ENCODE results near the gene GOLGA3. TPM values are rescaled to one million over a fixed set of nuclear protein-coding genes. Genes with fewer than 3 reads are reported as not detected.

The GOLGA3 gene
- total and polyA plus RNA-seq, 9 of the 15 experiments (the other 6 are each of a cell fraction or from before 2014, with no cell fraction given) = 1.9 to 48.1 (median 18.4) TPM

- TF ChIP-seq ARID4B (CRISPR knock-in tag; IDR thresholded peaks at IDR 0.05) (peak; percentile 85), ZNF384 (IDR thresholded peaks at IDR 0.05; ENCODE audit: low read depth, low read length) (peak; percentile 34; the same call in 1 of the 2 replicates), SPI1 (IDR thresholded peaks at IDR 0.05; ENCODE audit: borderline replicate concordance, low read depth, low read length) (0 out of 2 replicates have a peak, but pooled peaks have one; percentile 30), AFF1 (IDR thresholded peaks at IDR 0.05; ENCODE audit: low read depth in 1 of 2, partially characterized antibody in 2 of 2) (peak; percentile 42 to 84), HNRNPLL (IDR thresholded peaks at IDR 0.05; ENCODE audit: low read depth, low read length, poor library complexity, severe bottlenecking) (peak; percentile 56), XRCC5 (IDR thresholded peaks at IDR 0.05; ENCODE audit: low read depth, low read length) (peak; percentile 83; the same call in 1 of the 2 replicates), KDM5B (IDR thresholded peaks at IDR 0.05; ENCODE audit: insufficient replicate concordance, low read depth, low read length) (peak; percentile 51), HMGN3 (IDR thresholded peaks at IDR 0.05; ENCODE audit: borderline replicate concordance, extremely low read depth, insufficient read length, low read depth, low read length) (peak; percentile 33), AFF4 (CRISPR knock-in tag; IDR thresholded peaks at IDR 0.05) (0 out of 2 replicates have a peak, but pooled peaks have one; percentile 80), XRCC4 (IDR thresholded peaks at IDR 0.05; ENCODE audit: extremely low read depth, insufficient read depth, insufficient read length) (no peak)
Measured at GRCh38 chr12:132828706-132829534, at the start of gene GOLGA3 (continued).
